GM12865 (cell line): Measurements from ENCODE around the gene MPP4.

ENCODE experiments used
- DNase-seq: peaks from one replicate; pipeline ENCODE4 v3.0.0; 2010; ENCODE audit warnings: low read depth
- H3K4me3 ChIP-seq: 2 replicates; pipeline ENCODE4 v1.5.1; 2011; ENCODE audit warnings: mild to moderate bottlenecking, low read depth, low read length, control low read depth
- CTCF ChIP-seq: IDR thresholded peaks from 2 replicates; pipeline ENCODE4 v1.5.1; 2011; ENCODE audit warnings: low read length, control low read depth, low read depth, inconsistent platforms; ENCODE audit not compliant: insufficient read depth; ENCODE audit errors: missing control alignments

The MPP4 gene

GRCh38 chr2:201653221-201653620, 45.2 kb downstream of the MPP4 start:
- DNase-seq: no peak
- no peak for TF ChIP-seq CTCF

DNA sequence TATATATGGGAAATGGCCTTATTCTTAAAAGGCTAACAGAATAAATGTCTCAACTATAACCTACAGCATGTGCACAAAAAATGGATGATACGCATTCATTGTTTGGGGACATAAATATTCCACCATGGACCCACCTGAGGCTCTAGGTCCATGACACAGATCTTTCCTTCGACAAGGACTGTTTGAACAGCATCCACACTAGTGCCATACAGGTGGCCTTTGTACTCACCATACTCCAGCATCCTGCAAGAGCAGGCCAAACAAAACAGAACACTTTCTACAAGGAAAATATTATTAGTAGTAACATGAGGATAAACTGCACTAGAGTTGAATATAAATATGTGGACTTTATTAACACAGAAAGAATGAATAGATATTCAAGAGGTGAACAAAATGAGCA, 49.0 kb downstream of the MPP4 start:
- no peak for TF ChIP-seq CTCF
- no peak for DNase-seq
- no peak overlapping the region for H3K4me3 ChIP-seq

More at GRCh38 chr2:201653221-201653620, 45.2 kb downstream of the MPP4 start:
- H3K4me3 ChIP-seq: no peak overlapping the region

GRCh38 chr2:201647431-201647830, 51.0 kb downstream of the MPP4 start:
- no peak for TF ChIP-seq CTCF
- H3K4me3 ChIP-seq: no peak overlapping the region
- no peak for DNase-seq

DNA sequence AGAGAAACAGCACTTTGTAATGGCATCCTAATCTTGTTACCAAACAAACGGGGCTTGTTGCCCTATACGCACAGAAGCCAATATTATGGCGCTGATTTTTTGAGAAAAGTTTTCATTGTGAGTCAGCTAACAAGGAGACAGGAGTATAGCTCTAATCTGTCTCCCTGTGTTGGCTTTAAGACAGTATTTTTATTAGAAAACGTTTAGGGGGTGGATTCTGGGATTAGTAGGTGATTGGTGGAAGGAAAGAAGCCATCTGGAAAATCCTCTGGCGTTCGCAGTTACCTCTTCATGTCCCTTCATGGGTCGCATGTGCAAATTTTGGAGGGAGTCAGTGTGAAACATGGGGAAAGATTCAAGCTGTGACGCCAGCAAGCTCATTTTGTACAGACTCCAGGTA, 54.4 kb downstream of the MPP4 start:
- no peak overlapping the region for H3K4me3 ChIP-seq
- no peak for DNase-seq
- TF ChIP-seq CTCF: no peak

DNA sequence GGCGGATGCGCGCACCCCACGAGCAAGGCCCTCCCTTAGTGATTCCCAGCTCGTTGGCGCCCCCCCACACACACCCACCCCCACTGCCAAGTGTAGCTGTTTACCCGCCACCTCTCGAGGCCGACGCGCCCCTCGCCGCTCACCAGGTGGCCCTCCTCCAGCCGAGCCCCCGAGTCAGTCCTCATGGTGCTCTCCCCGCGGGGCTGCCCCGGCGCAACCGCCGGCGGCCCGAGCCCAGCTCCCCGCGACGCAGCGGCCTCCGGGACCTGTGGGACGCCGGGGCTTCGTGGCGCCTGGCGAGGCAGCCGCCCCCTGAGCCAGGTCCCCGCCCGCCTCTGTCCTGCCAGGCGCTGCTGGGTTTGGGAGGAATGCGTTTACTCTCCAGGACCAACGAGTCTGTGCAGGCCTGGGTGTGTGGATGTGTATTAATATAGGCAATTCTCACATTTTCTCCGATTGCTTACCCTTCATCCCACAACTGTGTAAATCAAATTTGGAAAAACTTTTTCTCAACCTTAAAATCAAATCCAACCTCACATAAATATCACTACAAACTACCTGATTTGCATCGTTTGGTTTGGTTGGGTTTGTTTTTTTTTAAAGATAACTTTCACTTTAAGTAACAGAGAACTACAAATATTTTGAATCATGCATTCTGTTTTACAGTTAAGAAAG, 55.1 kb downstream of the MPP4 start, which contains the start of gene TMEM237:
TSS of gene TMEM237 (minus strand) at position 288 of the 675 bp plus-strand sequence. CDS start at position 185, 103 bp downstream.
- peak; percentile 9 for TF ChIP-seq CTCF
- H3K4me3 ChIP-seq: peak within 1 kb of the TSS; percentile 96
- peak; percentile 59 for DNase-seq

DNA sequence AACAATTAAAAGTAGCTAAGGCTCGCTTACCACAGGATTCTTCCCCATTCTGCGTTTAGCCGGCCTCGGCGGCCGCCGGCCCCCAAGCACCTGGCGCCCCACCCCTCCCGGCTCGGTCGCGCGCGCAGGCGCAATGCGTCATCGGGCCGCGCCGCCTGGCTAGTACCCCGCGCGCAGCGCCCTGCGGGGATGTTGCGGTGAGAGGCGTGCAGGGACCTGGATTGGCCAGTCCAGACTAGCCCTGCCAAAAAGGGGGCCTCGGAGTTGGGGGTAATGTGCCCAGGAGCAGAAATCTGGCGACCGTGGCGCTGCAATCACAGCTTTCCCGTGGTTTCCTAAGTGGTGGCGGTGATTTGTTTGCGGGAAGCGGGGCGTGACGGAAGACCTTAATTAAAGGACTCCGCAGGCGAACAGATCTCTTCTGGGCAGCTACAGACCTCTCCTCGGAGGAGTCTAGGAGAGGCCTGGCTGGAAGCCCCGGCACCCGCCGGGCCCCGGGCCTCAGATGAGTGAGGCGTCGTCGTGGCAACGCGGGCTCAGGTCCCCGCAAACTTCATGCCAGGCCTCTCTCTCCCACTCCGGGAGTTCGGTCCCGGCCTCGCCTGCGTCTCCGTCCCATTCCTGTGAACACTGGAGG, 55.7 kb downstream of the MPP4 start:
- no peak for TF ChIP-seq CTCF
- peak overlapping the region; percentile 96 for H3K4me3 ChIP-seq
- peak; percentile 84 for DNase-seq

GRCh38 chr2:201642086-201642578, 56.3 kb downstream of the MPP4 start:
- no peak for DNase-seq
- peak overlapping the region; percentile 96 for H3K4me3 ChIP-seq
- TF ChIP-seq CTCF: no peak
